Measurements from ENCODE around the gene IQCC.
A peak's percentile ranks its signal among the peaks of the same experiment; 100 is the strongest.

The IQCC gene

DNA sequence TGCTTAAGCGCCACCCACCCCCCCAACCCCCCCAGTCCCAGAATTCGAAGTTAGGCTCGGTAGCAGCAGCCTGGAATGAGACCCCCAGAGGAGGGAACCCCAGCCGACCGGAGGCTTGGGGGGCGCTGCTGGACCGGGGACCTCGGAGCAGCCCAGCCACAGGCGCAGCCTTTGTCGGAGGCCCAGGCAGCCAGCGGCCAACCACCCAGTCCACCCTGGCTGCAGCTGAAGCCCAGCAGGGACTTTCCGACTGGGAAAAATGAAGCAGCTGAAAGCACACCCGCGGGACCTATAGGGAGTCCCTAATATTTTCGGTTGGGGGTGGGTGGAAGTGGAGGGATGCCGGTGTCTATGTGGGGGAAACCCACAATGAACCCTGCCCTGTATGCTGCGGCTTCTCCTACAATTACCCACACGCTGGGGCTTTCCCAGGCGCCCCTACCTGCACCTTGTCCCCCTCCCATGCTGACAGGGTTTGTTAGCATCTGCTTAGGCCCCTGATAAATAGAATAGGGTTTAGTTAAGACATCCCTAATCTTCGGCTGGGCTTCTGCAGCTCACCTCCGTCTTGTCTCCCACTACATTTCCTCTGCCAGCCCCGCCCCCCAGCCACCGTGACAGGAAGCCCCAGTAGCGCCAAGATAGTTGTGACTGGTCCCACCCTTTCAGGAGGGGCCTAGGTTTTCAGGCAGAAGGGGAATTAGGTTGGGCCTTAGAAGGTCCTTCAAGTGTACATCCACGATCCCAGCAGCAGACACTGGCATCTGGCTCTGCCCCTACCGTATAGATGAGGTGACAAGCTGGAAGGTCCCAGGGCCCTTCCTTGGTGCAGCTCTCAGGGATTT is 4.2 kb upstream of the IQCC start (continued):
- TF ChIP-seq, protein P1, sequence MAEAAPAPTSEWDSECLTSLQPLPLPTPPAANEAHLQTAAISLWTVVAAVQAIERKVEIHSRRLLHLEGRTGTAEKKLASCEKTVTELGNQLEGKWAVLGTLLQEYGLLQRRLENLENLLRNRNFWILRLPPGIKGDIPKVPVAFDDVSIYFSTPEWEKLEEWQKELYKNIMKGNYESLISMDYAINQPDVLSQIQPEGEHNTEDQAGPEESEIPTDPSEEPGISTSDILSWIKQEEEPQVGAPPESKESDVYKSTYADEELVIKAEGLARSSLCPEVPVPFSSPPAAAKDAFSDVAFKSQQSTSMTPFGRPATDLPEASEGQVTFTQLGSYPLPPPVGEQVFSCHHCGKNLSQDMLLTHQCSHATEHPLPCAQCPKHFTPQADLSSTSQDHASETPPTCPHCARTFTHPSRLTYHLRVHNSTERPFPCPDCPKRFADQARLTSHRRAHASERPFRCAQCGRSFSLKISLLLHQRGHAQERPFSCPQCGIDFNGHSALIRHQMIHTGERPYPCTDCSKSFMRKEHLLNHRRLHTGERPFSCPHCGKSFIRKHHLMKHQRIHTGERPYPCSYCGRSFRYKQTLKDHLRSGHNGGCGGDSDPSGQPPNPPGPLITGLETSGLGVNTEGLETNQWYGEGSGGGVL (tag by site-specific recombination; IDR thresholded peaks at IDR 0.05) = peak; percentile 66
- TF ChIP-seq ZNF654 (tag by site-specific recombination; IDR thresholded peaks at IDR 0.05; ENCODE audit: low read depth) (no peak), ZNF692 (tag by site-specific recombination; IDR thresholded peaks at IDR 0.05) (peak; percentile 61), SP3 (tag by site-specific recombination; IDR thresholded peaks at IDR 0.05) (peak; percentile 51; the same call in 1 of the 2 replicates), ZNF670 (tag by site-specific recombination; IDR thresholded peaks at IDR 0.05; ENCODE audit: low read depth) (no peak), ZNF449 (tag by site-specific recombination; IDR thresholded peaks at IDR 0.05) (peak; percentile 99)
- TF ChIP-seq, protein P2, sequence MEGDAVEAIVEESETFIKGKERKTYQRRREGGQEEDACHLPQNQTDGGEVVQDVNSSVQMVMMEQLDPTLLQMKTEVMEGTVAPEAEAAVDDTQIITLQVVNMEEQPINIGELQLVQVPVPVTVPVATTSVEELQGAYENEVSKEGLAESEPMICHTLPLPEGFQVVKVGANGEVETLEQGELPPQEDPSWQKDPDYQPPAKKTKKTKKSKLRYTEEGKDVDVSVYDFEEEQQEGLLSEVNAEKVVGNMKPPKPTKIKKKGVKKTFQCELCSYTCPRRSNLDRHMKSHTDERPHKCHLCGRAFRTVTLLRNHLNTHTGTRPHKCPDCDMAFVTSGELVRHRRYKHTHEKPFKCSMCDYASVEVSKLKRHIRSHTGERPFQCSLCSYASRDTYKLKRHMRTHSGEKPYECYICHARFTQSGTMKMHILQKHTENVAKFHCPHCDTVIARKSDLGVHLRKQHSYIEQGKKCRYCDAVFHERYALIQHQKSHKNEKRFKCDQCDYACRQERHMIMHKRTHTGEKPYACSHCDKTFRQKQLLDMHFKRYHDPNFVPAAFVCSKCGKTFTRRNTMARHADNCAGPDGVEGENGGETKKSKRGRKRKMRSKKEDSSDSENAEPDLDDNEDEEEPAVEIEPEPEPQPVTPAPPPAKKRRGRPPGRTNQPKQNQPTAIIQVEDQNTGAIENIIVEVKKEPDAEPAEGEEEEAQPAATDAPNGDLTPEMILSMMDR (tag by site-specific recombination; IDR thresholded peaks at IDR 0.05) = peak; percentile 57; the same call in 1 of the 2 replicates

GRCh38 chr1:32204943-32205361 is 519 bp upstream of the IQCC start:
- ChIA-PET CTCF (interaction anchor here (0.6 to 0.7 kb wide), 2 partner anchors 10 to 116 kb away, joined by 3 to 4 read pairs; no protein-coding TSS in a partner anchor), POLR2A (interaction anchor here (0.6 to 3.0 kb wide), 6 partner anchors 25 to 204 kb away, joined by 3 to 12 read pairs (median 7); partner anchors contain the start of genes KHDRBS1, KPNA6, MARCKSL1 and TMEM39B)
- Histone ChIP-seq H3K4me1 (ENCODE audit: control insufficient read depth, insufficient read depth, low read length) (peaks cover 4% of the 10 kb centered on the region), H3K9me3 (ENCODE audit: control insufficient read depth, insufficient read depth, low read depth, low read length) (no peaks in the 10 kb centered on the region), H3K36me3 (ENCODE audit: control insufficient read depth in 2 of 2, insufficient read depth in 1 of 2, low read length in 2 of 2) (peaks cover 0 to 40% of the 10 kb centered on the region in 2 experiments; a peak in 1 of 3 replicates), H3K27ac (ENCODE audit: extremely low read depth, low read depth, low read length) (no peak overlapping the region), H3K4me3 (ENCODE audit: low read depth, low read length) (peak overlapping the region; percentile 73)
- TF ChIP-seq ZNF114 (tag by site-specific recombination; IDR thresholded peaks at IDR 0.05) (no peak), ZNF404 (tag by site-specific recombination; IDR thresholded peaks at IDR 0.05) (no peak), ZNF391 (tag by site-specific recombination; IDR thresholded peaks at IDR 0.05; ENCODE audit: borderline replicate concordance, low read depth) (no peak), ZNF701 (tag by site-specific recombination; IDR thresholded peaks at IDR 0.05) (no peak), ZNF174 (tag by site-specific recombination; IDR thresholded peaks at IDR 0.05) (no peak), OVOL3 (tag by site-specific recombination; IDR thresholded peaks at IDR 0.05) (no peak), MEIS1 (CRISPR knock-in tag; IDR thresholded peaks at IDR 0.05; ENCODE audit: borderline replicate concordance) (no peak), PRDM1 (tag by site-specific recombination; IDR thresholded peaks at IDR 0.05) (no peak), ZNF140 (tag by site-specific recombination; IDR thresholded peaks at IDR 0.05) (no peak), SCRT1 (tag by site-specific recombination; IDR thresholded peaks at IDR 0.05; ENCODE audit: borderline replicate concordance) (no peak), ZIC2 (tag by site-specific recombination; IDR thresholded peaks at IDR 0.05) (no peak), ZNF707 (tag by site-specific recombination; IDR thresholded peaks at IDR 0.05) (no peak), ZNF549 (tag by site-specific recombination; IDR thresholded peaks at IDR 0.05) (no peak), ZNF626 (tag by site-specific recombination; IDR thresholded peaks at IDR 0.05) (no peak), ZNF629 (tag by site-specific recombination; IDR thresholded peaks at IDR 0.05) (no peak), YY2 (tag by site-specific recombination; IDR thresholded peaks at IDR 0.05) (no peak), ZNF76 (tag by site-specific recombination; IDR thresholded peaks at IDR 0.05; ENCODE audit: borderline replicate concordance, low read depth) (no peak)
